HG03460 (cell line): Measurements from ENCODE around the gene KCNG2.

ENCODE experiments used
- ATAC-seq: cut with Tn5 transposase; IDR thresholded peaks from one replicate; pipeline ENCODE4 v1.9.1; 2021; ENCODE audit not compliant: unreplicated experiment

Gene KCNG2

DNA sequence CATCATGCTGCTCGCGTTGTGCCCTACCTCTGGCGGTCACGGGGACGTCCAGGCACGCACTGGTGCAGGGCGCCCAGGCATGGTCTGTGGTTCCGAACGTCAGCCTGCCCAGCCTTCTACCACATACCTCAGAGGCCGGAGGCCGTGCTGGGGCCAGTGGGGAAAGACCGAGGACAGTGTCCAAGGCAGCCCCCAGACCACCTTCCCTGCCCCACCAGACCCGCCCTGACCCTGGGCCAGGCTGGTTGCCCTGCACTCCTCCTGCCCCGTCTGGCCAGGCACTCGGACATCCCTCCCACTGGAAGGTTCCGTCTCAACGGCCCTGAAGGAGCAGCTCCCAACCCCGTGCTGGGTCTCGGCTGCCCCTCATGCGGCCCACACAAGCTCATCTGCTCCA, 120.9 kb downstream of the KCNG2 start:
- ATAC-seq = no peak

DNA sequence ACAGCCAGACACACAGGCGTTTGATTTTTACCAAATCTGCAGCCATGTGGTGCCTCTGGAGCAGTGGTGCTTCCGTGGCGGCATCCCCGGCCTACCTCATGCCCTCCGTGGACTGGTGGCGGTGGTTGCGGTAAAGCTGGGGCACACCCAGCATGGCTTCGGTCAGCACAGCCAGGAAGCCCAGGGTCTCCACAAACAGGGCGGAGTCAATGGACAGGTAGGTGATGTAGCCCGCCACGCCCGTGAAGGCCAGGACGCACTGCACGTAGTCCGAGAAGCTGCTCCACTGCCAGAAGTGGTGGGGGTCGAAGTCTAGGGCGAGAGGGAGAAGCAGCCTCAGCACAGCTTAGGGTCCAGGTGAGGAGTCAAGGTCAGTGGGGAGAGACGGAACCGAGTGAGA, 121.4 kb downstream of the KCNG2 start:
- ATAC-seq = no peak

DNA sequence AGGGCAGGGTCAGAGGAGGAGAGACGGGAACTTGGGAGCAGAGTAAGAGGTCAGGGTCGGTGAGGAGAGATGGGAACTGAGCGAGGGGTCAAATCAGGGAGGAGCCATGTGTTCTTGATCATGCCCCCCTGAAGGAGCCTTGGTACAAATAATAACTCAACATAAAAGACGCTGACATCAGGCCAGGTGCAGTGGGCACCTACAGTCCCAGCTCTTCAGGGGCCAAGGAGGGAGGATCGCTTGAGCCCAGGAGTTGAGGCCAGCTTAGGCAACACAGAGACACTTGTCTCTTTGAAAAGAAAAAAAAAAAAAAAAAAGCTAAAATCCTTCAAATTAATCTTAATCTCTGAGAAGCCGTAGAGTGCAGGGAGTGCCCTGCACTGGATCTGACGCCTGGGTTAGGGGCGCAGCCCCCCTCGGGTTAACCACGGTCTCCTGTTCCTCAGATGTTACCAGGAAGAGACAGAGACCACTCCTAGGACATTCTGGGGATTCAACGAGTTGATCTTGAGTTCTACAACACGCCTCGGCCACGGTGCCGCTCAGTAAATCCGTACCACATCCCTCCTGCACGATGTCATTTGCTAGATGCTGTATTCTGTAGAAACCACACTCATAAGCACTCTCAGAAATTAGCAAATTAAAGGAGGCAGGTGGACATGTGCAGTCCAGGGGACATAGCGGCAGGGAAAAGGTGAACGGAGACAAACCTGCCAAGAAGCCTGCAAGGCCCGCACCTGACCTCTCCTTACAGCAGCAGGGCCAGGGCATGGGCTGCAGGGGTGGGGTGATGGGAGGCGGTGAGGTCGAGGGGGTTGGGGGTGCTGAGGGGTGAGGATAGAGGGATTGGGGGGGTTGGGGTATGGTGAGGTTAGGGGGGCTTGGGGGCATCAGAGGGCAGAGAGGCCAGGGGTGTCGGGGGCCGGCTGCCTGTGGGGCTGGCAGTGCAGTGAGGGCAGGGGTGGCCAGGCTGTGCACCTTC, 124.5 kb downstream of the KCNG2 start:
- no peak for ATAC-seq

DNA sequence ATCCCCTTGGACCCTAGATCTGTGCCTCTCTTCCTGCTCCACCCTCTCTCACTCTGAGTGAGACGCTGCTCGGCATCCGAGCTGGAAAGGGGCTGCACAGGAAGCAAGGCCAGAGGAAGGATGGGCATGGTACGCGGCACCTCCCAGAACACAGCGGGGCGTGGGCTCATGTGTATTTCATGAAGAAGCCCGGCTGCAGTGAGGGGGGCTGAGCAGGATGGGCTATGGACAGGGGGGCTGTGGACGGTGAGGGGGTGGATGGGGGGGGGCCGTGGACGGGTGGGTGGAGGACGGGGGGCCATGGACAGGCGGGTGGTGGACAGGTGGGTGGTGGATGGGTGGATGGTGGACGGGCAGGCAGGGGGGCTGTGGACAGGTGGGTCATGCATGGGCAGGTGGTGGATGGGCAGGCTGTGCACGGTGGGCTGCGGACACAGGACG, 125.3 kb downstream of the KCNG2 start:
- no peak for ATAC-seq

DNA sequence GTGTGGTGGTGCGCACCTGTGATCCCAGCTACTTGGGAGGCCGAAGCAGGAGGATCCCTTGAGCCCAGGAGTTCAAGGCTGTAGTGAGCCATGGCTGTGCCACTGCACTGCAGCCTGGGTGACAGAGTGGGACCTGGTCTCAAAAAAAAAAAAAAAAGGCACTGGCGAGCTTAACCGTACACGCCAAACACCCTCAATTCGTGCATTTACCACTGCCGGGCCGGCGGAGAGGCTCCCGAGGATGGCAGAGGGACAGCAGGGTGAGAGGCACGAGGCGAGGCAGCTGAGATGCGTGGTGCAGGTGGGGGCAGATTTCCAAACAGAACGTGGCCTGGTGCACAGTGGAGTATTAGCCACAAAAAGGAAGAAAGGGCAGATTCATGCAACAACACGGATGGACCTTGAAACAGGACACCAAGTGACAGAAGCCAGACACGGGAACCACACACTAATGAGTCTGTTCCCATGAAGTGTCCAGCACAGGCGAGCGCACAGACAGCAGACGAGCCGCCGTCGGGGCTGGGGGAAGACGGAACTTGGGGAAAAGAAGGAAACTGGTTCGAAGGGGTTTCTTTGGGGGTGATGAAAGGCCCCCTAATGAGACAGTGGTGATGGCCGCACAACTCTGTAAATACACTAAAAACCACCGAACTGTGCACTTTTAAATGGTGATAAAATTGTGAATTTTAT, 126.3 kb downstream of the KCNG2 start:
- ATAC-seq = no peak

DNA sequence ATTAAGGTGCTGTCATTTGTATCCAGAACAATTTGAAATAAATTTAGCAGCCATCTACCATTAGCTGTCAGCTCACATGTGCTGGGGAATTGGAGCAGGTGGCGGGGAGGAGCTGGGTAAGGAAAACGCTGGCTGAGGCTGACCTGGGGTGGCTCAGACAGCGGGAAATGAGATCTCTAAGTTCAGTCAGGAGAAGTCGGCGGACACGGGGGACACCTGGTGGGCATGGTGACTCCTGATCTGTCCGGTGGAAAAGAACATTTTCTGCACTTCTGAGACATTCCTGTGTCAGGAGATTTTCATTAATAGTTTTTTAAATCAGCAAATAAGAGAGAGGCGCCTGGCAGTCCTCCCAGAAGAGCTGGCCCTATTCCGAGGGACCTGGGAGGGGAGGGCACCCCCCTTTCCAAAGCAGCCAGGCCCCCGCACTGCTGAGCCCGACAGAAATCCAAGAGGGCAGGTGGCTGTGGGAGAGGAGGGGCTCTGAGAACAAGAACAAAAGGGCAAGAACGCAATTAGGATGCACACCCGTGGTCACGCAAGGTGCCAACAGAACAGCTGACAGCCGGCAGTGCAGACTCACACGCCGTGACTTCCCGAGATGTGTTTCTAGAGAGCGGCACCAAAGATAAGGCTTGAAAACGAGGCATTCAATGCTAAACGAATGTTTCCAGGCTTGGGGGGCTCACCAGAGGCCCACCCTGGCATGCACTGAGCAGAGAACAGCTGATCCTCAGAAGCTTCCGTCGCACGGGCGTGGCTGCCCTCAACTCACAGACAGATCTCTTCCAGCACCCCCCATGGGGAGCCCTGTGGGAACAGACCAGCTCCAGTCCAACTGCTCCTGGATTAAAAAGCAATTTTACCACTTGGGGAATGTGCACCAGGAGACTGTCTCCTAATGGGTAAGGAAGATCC, 127.3 kb downstream of the KCNG2 start:
- no peak for ATAC-seq

DNA sequence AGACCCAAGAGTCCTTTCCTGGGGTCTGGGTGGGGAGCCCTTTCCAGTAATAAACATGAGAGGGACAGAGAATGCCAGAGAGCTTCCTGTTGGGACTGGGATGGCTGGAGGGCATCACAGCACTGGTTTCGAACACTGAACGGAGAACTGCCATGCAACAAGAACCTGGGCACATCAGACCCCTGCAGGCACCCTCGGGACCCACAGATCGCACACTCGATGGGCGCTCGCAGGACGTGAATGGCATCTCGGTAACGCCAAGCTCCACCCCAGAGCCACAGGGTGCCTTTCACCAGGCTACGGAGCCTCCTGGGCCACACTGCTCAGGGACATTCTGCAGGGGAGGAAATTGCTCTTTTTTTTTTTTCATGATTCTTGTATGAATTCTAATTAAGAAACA, 128.6 kb downstream of the KCNG2 start:
- ATAC-seq = no peak

DNA sequence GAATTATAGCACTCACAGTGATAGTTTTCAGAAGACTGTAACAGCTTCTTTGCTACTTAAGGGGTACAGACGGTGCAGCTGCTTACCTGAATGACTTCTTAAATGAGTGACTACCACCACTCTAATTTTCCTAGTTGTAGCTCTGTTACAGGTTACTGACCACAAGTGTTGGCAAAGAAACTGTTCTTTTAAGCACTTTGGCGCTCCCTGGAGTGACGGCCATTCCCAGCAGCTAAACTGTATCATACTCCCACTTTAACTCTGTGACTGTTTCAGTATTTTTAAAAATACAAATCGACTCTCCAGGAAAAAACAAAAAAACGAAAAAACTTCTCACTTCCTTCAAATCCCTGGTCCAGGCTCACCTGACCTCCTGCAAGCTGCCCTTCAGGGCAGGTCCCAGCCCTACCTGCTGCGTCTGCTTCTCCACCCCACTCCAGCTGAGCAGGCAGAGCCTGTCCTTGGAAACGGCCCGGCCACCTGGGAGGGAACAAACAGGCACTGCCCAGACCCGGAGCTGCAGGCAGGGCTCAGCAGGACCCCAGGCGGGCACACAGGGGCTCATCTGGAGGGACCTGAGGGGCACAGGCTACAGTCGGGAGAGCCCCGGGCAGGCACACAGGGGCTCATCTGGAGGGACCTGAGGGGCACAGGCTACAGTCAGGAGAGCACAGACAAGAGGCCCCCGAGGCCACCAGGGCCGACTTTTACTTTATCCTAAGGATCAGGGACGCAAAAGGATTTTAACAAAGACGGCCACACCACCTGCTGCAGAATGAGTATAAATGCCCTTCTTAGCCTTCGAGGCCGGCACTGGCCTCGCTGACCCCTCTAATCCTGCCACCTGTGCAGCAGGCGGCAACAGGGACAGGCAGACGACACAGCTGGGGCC, 129.2 kb downstream of the KCNG2 start:
- ATAC-seq = no peak

DNA sequence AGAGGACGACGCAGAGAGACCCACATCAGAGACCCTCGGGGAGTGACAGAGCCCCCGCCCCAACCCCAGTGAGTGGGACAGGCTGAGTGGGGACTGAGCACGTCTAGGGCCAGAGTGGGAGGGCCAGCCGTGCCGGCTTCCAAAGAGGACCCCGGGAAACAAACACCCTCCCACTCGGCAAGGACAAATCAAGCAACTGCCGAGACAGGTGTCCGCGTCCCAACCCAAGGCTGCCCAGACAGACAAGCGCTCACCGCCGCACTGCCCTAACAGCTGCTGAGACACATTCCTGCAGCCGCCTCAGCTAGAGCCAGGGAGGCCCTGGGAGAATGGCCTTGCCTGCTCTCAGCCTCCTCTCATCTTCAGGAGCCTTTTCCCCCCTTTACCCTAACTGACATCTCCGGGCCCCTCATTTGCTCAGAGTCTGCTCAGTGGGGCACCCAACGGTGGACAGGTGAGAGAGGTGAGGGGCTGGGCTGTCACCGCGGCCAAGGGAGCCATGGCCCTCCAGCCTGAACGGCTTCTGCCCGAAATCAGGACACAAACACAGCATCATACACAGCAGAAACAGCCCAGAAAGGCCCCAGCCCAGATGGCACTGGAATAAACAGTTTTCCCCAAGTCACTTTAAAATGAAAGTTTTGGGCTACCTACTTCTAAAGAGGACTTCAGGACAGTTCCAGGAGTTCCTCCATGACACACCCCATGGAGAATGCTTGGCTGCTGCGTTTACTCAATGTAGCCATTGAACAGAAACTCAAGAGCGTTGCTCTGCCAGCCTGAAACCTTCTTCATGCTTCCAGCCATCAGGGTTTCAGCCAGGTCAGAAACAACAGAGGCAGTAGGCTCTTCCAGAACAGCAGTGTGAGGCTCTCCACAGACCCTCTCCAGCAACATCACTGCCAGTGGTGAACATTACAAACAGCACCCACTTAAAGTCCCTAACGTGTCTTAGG, 130.1 kb downstream of the KCNG2 start:
- no peak for ATAC-seq

DNA sequence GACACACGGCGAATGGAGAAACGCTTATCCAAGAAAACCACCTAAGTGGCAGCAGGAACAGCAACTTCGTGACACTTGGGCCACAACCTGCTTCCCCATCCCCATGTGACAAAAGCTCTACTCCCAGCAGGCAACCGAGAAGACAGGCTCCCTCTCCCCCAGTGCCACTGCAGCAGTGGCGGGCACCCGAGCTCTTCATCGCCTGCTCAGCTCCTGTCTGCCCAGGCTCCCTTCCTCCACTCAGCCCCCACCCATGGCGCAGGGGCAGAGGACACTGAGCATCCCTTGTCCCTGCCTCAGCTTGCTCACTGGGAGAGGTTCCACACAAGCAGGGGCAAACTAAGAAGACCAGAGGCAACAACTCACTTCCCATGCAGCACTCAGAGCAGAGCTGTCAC, 130.8 kb downstream of the KCNG2 start:
- no peak for ATAC-seq

DNA sequence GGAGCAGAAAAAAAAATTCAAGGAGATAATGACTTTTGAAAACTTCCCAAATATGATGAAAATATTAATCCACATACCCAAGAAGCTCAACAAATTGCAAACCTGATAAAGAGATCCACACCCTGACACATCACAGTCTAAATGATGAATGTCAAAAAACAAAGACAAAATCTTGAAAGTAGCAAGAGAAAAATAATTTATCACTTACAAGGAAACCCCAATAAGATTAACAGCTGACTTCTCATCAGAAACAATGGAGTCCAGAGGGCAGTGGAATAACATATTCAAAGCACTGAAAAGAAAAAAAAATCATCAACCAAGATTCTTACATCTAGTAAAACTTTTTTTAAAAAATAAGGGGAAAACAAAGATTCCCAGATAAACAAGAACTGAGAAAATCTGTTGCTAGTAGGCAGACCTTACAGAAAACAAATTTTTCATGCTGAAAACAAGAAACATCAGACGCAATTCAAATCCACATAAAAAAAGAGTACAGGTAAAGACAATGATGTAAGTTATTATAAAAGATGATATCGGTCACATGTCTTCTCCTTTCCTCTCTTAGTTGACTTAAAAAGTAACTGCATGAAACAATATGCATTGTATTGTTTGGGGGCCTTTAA, 132.4 kb downstream of the KCNG2 start:
- ATAC-seq = no peak

DNA sequence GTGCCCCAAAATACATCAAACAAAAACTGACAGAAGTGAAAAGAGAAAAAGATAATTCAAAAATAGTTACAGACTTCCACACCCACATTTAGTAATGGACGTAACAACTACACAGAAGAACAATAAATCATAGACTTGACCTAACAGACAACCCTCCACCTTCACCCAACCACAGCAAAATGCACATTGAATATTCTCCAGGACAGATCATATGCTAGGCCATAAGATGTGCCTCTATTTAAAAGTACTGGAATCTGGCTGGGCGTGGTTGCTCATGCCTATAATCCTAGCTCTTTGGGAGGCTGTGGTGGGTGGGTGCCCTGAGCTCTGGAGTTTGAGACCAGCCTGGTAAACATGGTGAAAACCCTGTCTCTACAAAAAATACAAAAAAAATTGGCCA, 133.7 kb downstream of the KCNG2 start:
- ATAC-seq = no peak

DNA sequence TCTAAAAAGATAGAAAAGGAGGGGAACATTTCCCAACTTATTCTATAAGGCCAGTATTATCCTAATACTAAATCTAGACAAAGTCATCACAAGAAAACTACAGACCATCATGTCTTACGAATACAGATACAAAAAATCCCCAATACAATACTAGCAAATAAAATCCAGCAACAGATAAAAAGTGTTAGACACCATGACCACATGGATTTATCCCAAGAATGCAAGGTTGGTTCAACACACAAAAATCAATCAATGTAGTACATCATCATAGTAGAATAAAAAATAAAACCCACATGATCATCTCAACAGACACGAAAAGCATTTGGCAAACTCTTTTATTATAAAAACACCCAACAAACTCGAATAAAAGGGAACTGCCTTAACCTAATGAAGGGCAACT, 135.2 kb downstream of the KCNG2 start:
- no peak for ATAC-seq

DNA sequence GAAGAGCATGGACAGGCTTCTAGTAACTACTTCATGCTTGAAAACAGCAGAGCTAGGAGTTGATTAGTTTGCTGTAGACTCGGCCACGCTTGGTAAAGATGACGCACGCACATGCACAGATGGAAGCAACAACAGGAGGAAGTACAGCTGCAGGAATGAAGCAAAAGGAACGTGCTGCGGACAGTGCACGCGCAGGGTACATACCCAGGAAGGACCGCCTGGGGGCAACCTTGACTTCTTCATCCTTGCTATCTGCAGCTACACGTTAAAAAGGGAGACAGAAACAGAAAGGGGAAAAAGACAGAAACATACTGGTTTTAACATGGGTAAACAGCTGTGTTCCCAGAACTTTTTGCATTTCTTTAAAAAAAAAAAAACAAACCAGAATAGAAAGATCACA, 136.0 kb downstream of the KCNG2 start:
- ATAC-seq = no peak

DNA sequence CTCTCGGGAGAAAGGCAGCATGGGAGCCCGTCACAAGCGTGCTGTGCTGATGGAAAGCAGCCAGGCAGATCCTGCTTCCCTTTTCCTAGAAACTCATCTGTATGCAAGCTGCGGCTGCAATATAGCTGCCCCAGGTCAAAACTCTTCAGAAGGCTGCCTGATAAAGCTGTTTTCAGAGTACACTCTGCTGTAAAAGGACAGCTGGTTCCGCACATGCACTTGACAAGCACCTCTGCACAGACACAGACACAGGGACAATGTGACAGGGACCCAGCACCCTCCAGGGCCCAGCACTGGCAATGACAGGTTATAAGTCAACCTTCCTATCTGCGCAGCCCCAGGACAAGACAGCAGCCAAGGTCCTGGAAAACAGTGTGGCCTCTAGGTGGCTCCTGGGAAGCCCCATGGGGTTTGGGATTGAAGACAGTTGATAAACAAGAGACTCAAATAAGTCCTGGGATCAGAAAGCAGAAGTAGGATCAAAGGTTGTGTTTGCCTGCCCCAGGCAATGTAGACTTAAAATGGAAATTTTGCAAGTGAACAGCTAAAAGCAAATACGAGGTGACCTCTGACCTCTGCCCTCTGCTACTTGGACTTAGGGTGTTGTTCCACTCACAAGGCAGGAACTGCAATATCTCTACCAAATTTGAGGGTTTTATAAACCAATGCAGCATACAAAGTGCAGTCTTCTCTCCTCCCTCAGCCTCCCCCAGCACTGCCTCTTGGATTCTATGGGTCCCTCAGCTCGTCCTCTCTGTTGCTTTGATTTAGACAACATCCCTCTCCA, 136.8 kb downstream of the KCNG2 start:
- ATAC-seq = no peak

DNA sequence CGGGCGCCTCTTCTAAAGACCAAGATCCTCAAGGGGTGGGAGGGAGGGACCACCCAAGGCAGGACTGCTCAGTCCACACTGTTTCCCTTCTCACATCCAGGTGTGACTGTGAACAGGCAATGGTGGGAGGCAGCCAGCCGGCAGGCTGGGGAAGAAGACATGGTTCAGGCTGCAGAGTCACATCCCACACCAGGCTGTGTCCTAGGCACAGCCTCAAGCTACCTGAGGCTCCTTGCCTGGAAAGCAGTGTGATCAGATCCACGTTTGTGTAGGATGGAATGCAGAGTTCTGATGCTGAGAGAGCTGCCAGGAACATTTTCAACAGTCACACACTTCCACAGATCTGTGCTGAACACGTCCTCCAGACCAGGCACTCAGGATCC, 137.4 kb downstream of the KCNG2 start:
- ATAC-seq = no peak

DNA sequence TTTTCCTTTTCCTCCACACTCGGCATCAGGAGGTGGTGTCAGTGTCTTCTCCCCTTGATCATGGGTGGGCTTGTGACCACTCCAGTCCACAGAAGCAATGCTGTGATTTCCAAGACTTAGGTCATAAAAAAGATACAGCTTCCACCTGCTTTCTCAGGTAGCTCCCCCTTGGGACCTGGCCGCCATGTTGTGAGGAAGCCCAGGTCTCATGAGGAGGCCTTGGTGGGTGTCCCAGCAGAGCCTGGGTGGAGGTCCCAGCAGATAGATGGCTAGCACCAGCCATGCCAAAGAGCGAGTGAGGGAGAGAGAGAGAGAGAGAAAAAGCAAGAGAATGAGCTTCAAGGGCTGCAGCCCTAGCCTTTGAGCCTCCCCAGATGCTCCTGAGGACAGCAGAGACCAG, 137.8 kb downstream of the KCNG2 start:
- no peak for ATAC-seq

DNA sequence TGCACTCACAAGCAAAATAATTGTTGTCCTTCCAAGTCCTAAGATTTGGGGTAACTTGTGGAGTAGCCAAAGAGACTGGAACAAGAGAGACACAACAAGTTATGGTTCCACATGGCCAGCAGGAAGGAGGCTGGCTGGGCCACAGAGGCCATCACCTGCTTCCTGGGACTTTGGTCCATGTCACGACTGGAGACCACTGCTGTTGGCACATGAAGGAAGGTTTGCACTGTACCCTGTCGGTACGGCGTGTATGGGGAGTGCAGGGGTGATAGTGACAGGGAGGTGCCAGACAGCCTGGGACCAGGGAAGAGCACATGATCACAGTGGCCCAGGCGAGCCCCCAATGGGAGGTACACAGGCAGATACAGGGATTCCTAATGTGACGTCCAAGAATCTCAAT, 138.2 kb downstream of the KCNG2 start:
- no peak for ATAC-seq
